GM19023 (cell line): ENCODE results near the gene KCTD10.
A peak's percentile ranks its signal among the peaks of the same experiment; 100 is the strongest.
"Not testable (repeated sequence)": the region's sequence is repeated elsewhere in the genome, so short reads cannot be mapped to it uniquely, and the experiment has no call there.

Experiments
- ATAC-seq: cut with Tn5 transposase; IDR thresholded peaks from one replicate; pipeline ENCODE4 v1.9.1; 2021; ENCODE audit warnings: mild to moderate bottlenecking, moderate library complexity; ENCODE audit not compliant: unreplicated experiment

The KCTD10 gene

DNA sequence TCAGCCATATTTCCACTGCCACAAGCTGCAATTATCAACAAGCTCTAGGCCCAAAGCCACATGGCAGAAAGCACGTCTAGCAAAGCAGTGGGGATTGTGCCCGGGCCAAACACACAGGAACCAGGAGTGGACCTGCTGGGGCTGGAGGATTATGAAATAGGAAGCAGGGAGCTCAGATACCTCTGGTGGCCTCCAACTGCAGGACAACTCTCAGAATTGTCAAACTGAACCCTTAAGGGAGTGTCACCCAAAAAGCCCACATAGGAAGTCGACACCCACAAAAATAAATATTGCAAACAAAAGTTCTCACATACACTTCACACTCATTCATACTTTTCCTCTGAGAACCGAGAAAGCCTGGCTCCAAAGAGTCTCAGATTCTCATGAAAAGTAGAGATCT lies 26.1 kb downstream of the KCTD10 start:
- ATAC-seq, result no peak

DNA sequence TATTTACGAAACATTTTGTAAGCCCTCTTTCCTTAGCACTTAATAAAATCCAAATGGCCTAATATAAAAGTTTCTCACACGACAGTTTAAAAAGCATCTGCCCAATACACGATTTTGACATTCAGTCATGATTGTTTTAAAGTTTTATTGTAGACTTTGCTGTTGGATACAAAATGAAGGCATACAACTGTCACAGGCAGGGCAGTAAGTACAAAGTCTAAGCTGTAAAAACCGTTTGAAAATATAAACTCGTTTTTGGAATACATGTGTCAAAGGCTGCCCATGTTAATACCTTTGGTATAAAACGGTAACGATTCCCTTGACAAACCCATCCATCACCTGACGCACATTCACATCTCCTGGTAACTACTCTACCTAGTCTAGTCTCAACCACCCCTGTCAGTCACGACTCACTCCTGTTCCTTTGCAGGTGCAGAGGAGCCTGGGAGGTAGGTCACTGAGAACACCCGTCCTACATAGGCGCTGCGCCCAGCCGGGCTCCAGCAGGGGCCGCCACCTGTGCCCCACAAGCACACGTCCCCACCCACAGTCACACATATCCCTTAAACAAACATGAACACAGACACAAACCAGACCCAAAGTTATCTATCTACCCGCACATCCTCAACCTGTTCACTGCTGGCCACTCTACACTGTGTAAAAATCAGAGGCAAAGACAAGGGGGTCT lies 27.1 kb downstream of the KCTD10 start:
- no peak for ATAC-seq

DNA sequence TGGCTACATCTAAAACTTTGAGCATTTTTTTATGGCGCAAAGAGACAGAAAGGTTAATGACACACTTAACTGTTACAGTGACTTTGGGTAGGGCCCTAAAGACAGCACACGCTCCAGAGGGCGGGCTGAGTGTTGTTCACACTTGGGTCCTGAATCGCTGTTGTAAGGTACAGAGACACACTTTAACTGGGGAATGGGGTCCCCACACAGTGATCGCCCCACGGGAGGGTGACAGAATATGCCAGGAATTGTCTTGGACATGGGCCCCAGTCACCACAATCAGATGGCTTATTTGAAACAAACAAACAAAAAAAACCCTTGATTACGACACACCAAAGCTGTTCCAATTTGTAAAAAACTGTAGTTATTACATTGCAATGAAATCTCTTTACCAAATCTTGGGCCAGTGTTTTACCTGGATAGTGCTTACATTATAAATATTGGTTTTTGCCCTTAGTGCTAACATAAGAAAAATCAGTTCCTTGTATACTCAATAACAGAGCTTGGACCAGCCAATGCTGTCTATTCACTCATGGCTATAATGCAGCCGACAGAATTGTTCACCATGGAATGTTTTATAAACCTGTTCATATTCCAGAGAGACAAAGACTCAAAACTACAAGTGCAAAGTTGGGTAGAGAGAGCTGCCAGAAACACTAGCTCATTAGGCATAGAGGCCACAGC lies 28.3 kb downstream of the KCTD10 start:
- no peak for ATAC-seq

DNA sequence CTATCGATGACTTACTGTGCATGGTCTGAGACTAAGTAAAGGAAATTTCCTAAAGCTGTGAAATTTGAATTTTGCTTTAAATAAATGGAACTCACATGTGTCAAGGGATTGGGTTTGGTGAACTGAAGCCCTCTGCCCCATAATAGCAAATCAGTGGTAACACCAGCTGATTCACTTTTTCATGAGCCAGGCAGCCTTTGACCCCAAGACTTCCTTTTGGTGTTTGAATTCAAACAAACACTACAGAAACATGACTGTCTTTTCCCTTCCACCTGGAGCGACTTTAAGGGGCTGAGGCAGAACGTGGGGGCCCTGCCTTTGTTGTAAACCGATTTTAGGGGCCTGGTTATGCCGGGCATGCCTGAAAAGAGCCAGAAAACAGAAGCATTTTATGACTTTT lies 28.8 kb downstream of the KCTD10 start:
- ATAC-seq, result no peak

DNA sequence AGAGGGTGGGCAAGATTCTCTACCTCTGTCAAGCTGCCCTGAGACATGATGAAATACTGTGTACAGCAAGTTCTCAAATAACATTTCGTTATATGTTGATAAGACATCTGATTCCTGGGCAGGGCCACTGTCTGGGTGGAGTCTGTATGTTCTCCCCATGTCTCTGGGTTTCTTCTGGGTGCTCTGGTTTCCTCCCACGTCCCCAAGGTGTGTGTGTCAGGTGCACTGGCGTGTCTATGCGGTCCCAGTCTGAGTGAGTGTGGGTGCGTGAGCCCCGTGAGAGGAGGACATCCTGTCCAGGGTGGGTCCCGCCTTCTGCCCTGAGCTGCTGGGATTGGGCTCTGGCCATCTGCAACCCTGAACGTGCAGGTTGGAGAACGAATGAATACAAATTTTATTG lies 29.6 kb downstream of the KCTD10 start:
- no peak for ATAC-seq

DNA sequence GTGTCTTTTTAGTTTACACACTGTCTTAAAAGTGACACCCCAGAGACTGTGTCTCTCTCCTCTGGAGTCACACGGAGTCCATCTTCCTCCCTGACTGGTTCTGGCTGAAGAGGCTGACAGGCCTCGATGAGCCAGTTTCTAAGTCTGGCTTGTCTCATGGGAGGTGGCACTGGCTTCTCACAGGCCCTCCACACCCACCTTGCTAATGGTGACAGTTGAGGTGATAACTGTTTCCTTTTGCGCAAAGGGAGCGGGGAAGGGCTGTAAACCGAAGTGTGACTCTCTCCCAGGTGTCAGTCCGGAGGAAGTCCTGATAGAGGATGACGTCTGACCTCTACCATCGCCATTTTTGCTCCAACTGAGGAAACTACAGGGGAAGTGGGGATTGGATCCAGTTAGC lies 30.2 kb downstream of the KCTD10 start:
- ATAC-seq, result no peak

- no peak for ATAC-seq
Observed at GRCh38 chr12:109445191-109445609, 31.9 kb downstream of the KCTD10 start.

GRCh38 chr12:109444259-109444658 lies 32.8 kb downstream of the KCTD10 start:
- ATAC-seq, result no peak

DNA sequence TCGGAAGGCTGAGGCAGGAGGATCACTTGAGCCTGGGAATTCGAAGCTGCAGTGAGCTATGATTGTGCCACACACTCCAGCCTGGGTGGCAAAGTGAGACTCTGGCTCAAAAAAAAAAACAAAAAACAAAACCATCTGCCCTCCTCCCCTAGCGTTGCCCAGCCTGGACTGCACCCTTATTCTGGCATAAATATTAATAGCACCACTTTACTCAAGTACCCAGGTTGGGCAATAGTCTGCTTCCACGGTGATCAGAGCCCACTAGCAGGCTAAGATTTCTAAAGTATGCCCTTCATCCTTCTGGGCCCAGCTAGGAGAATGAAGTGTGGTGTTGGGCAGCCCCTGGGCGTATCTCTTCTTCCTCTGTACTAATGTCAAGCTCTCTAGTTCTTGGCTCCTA lies 33.3 kb downstream of the KCTD10 start:
- no peak for ATAC-seq

DNA sequence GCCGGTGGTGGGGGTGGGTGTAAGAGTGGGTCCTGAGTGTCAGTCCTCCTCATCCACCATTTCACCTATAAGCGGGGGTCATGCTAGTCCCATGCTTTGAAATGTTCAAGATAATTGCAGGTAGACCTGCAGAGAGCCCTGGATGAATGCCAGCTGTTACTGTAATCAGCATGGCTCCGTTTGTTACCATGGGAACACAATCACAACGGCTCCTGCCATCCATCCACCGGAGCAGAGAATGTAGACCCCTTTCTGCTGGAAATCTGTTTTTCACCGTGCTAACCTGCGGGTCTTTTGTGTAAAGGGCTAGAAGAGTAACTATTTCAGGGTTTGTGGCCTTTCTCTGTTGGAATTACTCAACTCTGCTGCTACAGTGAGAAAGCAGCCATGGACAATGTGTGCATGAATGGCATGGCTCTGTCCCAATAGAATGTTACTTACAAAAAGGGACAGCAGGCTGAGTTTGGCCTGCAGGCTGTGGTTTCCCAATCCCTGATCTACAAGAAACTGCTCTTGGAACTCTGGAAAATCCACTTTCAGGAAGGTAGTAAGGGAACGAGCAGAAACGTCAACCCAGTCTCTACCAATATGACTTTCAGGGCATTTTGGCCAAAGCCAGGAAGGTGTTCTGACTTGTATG lies 36.1 kb downstream of the KCTD10 start:
- ATAC-seq, result no peak

DNA sequence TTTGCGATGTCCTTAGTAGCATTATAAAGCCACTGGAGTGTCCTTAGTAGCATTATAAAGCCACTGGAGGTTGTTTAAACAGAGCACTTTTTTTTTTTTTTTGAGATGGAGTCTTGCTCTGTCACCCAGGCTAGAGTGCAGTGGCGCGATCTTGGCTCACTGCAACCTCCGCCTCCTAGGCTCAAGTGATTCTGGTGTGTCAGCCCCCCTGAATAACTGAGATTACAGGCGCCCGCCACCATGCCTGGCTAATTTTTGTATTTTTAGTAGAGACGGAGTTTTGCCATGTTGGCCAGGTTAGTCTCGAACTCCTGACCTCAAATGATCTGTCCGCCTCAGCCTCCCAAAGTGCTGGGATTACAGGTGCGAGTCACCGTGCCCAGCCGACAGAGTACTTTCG lies 37.1 kb downstream of the KCTD10 start:
- not testable (repeated sequence) for ATAC-seq

GRCh38 chr12:109439181-109439580 lies 37.9 kb downstream of the KCTD10 start:
- no peak for ATAC-seq

- no peak for ATAC-seq
Observed at GRCh38 chr12:109436188-109436560, 40.9 kb downstream of the KCTD10 start.

- ATAC-seq, result no peak
Observed at GRCh38 chr12:109435428-109436187, 41.5 kb downstream of the KCTD10 start.

DNA sequence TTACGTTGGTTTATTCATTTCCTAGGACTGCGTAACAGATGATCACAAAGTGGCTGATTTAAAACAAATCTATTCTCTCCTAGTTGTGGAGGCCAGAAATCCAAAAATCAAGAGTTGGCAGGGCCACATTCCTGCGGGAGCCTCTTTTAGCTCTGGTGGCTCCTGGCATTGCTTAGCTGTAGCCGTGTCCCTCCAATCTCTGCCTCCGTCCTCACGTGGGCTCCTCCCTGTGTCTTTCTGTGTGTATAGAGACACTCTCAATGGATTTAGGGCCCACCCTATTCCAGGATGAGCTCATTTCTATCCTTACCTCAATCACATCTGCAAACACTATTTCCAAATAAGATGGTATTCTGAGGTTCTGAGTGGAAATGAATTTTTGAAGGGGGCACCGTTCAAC lies 42.5 kb downstream of the KCTD10 start:
- ATAC-seq, result no peak

- ATAC-seq, result no peak
Observed at GRCh38 chr12:109433618-109434017, 43.5 kb downstream of the KCTD10 start.

DNA sequence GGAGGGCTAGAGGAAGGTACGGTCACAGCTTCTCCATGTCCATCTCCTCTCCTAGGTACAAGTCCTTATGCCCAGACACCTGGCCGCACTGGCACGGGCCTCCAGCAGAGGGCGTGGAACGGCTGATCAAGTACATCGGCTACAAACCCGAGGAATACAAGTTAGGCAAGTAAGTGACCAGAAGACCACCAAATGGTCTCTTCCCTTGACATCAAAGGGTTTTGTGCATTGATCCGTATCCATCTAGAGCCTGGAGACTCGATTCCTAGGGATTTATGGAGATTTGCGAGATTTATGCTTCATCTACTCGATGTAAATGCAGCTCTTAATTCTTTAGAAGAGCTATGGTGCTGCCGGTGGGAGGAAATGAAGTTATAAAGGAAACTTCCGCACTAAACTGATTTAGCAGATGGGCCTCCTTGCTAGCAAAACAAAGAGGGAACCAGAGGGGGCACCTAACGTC lies 44.2 kb downstream of the KCTD10 start:
- peak; percentile 50 for ATAC-seq

GRCh38 chr12:109432431-109432830 lies 44.7 kb downstream of the KCTD10 start:
- no peak for ATAC-seq

GRCh38 chr12:109430244-109430643 lies 46.9 kb downstream of the KCTD10 start:
- no peak for ATAC-seq

GRCh38 chr12:109428804-109429203 lies 48.3 kb downstream of the KCTD10 start:
- ATAC-seq, result not testable (repeated sequence)

DNA sequence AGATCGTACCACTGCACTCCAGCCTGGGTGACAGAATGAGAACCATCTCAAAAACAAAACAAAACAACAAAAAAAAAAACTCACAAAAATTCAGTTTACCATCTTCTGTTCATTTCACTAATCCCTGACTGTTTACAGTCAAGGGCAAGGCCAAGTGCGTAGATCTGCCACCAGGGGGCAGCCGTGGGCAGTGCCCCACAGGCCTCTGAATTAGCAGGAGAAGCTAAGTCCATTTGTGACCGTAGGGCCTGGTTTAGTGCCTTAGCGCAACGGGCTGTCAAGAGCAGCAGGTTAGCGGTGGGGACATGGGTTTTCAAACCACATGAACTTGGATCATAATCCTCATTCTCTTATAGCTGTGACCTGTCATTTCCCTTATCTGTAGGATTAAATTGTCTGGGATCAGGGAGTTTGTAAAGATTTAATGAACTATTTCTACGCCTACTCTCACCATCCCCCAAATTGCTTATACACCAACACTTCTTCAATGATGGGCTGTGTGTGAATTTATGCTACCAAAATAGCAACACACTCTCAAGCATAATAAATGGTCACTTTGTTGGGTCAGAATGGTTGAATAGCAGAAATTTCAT lies 49.0 kb downstream of the KCTD10 start:
- peak; percentile 55 for ATAC-seq
